ENCODE measurements around the gene TMEM52. TPM values are rescaled to one million over a fixed set of nuclear protein-coding genes. Genes with fewer than 3 reads are reported as not detected.

Gene TMEM52
- total and polyA plus RNA-seq, 2 of the 13 experiments (the other 11 are each of a cell fraction or from before 2014, with no cell fraction given) = 13.2 to 18.7 TPM

DNA sequence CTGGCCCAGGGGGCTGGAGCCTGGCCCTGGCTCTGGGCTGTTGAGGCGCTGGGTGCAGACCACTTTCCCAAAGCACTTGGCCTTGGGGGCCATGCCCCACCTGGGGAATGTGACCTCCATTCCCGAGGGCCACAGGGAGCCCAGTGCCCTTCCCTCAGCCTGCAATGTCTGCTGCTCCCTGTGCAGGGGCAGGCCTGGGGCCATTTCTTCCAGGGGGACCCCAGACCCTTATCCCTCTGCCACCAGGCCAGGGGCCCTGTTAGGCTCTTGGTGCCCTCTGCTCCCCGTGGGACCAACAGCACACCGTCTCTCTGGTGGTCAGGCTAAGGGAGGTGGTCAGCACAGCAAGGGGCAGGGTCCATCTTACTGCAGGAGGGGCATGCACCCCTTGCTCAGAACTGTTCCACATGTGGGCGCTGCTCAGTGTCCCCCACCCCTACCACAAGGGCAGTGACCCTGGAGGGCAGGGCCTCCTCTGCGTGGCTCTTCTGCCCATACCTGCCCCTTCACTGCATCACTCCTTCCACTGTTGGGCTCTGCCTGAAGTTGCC lies 1.1 kb upstream of the TMEM52 start (continued):
- TF ChIP-seq ZNF329 (CRISPR knock-in tag; IDR thresholded peaks at IDR 0.05; ENCODE audit: low read depth) = no peak
- no peak for TF ChIP-seq TRIM24 (CRISPR knock-in tag; IDR thresholded peaks at IDR 0.05)
- TF ChIP-seq ZNF33B (CRISPR knock-in tag; IDR thresholded peaks at IDR 0.05) = no peak
- 0 out of 2 replicates have a peak, but pooled peaks have one; percentile 67 for TF ChIP-seq ZNF788 (CRISPR knock-in tag; IDR thresholded peaks at IDR 0.05; ENCODE audit: borderline replicate concordance)
- no peak for TF ChIP-seq MBD4 (IDR thresholded peaks at IDR 0.05; ENCODE audit: borderline replicate concordance, low read length)
- no peak for TF ChIP-seq PAF1 (CRISPR knock-in tag; IDR thresholded peaks at IDR 0.05)
- TF ChIP-seq ATF7-NPFF (CRISPR knock-in tag; IDR thresholded peaks at IDR 0.05; ENCODE audit: low read depth) = no peak
- TF ChIP-seq ZNF629 (CRISPR knock-in tag; conservative IDR thresholded peaks at IDR 0.05) = peak; percentile 45; the same call in 1 of the 2 replicates
- 0 out of 2 replicates have a peak, but pooled peaks have one; percentile 41 for TF ChIP-seq ZNF678 (CRISPR knock-in tag; IDR thresholded peaks at IDR 0.05)
- no peak for TF ChIP-seq EP300 (IDR thresholded peaks at IDR 0.05; ENCODE audit: low read depth in 2 of 2, low read length in 2 of 2)
- 0 out of 2 replicates have a peak, but pooled peaks have one; percentile 3 for TF ChIP-seq EP300 (CRISPR knock-in tag; IDR thresholded peaks at IDR 0.05; ENCODE audit: borderline replicate concordance)
- TF ChIP-seq, protein P1, sequence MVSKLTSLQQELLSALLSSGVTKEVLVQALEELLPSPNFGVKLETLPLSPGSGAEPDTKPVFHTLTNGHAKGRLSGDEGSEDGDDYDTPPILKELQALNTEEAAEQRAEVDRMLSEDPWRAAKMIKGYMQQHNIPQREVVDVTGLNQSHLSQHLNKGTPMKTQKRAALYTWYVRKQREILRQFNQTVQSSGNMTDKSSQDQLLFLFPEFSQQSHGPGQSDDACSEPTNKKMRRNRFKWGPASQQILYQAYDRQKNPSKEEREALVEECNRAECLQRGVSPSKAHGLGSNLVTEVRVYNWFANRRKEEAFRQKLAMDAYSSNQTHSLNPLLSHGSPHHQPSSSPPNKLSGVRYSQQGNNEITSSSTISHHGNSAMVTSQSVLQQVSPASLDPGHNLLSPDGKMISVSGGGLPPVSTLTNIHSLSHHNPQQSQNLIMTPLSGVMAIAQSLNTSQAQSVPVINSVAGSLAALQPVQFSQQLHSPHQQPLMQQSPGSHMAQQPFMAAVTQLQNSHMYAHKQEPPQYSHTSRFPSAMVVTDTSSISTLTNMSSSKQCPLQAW (CRISPR knock-in tag; IDR thresholded peaks at IDR 0.05) = no peak
- TF ChIP-seq EEA1 (CRISPR knock-in tag; IDR thresholded peaks at IDR 0.05; ENCODE audit: borderline replicate concordance) = peak; percentile 18; the same call in 1 of the 2 replicates
- TF ChIP-seq ZNF44 (CRISPR knock-in tag; IDR thresholded peaks at IDR 0.05) = 0 out of 2 replicates have a peak, but pooled peaks have one; percentile 16
- TF ChIP-seq SMYD3 (CRISPR knock-in tag; IDR thresholded peaks at IDR 0.05) = 0 out of 2 replicates have a peak, but pooled peaks have one; percentile 57
- TF ChIP-seq SOX6 (IDR thresholded peaks at IDR 0.05) = no peak
- peak; percentile 1; the same call in 1 of the 2 replicates for TF ChIP-seq SOX6 (CRISPR knock-in tag; IDR thresholded peaks at IDR 0.05)
- no peak for TF ChIP-seq ZNF446 (CRISPR knock-in tag; IDR thresholded peaks at IDR 0.05)
- peak; percentile 89; the same call in 1 of the 2 replicates for TF ChIP-seq ZNF543 (CRISPR knock-in tag; IDR thresholded peaks at IDR 0.05)
- TF ChIP-seq, protein P2, sequence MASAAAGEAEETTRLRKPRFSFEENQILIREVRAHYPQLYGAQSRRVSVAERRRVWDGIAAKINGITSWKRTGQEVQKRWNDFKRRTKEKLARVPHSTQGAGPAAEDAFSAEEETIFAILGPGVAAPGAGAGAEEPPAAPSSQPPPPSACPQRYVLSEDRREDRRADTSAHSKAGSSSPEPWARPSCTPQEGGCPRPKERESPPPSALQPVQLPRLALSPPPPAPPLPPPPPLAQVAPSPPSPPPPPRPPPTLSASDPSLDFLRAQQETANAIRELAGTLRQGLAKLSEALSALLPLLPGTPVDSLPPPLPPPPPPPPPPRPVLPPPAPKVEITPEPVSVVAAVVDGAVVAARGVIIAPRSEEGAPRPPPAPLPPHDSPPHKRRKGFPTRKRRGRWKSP (CRISPR knock-in tag; IDR thresholded peaks at IDR 0.05) = no peak
- no peak for TF ChIP-seq PRPF4 (IDR thresholded peaks at IDR 0.05; ENCODE audit: low read depth, low read length, poor library complexity, severe bottlenecking)
- TF ChIP-seq CAMTA2 (CRISPR knock-in tag; IDR thresholded peaks at IDR 0.05; ENCODE audit: borderline replicate concordance) = no peak; the same call in 1 of the 2 replicates
- TF ChIP-seq NR2F6 (IDR thresholded peaks at IDR 0.05) = no peak
- no peak for TF ChIP-seq NR2F6 (CRISPR knock-in tag; IDR thresholded peaks at IDR 0.05)
- peak; percentile 63; the same call in 1 of the 2 replicates for TF ChIP-seq SNAPC2 (CRISPR knock-in tag; IDR thresholded peaks at IDR 0.05)
- TF ChIP-seq ZFP36 (IDR thresholded peaks at IDR 0.05; ENCODE audit: borderline replicate concordance, low read depth, low read length, partially characterized antibody) = no peak
- TF ChIP-seq ZNF354B (CRISPR knock-in tag; IDR thresholded peaks at IDR 0.05) = 0 out of 2 replicates have a peak, but pooled peaks have one; percentile 55
- no peak for TF ChIP-seq TMF1 (CRISPR knock-in tag; IDR thresholded peaks at IDR 0.05; ENCODE audit: low read depth)
- TF ChIP-seq MED8 (CRISPR knock-in tag; IDR thresholded peaks at IDR 0.05; ENCODE audit: insufficient replicate concordance) = peak; percentile 58
- TF ChIP-seq ZNF333 (CRISPR knock-in tag; IDR thresholded peaks at IDR 0.05; ENCODE audit: borderline replicate concordance) = peak; percentile 84; the same call in 1 of the 2 replicates
- TF ChIP-seq MTF2 (CRISPR knock-in tag; IDR thresholded peaks at IDR 0.05; ENCODE audit: borderline replicate concordance) = no peak
